ENCODE measurements around the gene ABCC6.
"Not testable (repeated sequence)": the region's sequence is repeated elsewhere in the genome, so short reads cannot be mapped to it uniquely, and the experiment has no call there.

ABCC6 gene

DNA sequence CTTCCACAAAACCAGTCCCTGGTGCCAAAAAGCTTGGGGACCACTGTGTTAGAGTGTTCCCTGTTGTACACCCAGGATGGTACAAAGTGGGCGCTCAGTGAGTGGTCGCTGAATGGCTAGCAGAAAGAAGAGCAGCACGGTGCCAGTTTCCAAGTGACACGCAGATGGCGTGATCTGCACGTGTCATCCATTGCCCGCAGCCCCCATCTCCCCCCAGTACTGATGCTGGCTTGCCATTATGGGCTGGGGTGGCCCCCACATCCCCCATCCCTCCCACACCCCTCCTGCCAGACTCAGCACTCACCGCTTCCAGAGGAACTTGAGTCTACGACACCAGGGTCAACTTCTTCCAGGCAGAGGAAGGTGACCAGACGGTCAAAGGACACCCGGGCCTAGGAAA lies 36.5 kb downstream of the ABCC6 start:
- DNase-seq: no peak

DNA sequence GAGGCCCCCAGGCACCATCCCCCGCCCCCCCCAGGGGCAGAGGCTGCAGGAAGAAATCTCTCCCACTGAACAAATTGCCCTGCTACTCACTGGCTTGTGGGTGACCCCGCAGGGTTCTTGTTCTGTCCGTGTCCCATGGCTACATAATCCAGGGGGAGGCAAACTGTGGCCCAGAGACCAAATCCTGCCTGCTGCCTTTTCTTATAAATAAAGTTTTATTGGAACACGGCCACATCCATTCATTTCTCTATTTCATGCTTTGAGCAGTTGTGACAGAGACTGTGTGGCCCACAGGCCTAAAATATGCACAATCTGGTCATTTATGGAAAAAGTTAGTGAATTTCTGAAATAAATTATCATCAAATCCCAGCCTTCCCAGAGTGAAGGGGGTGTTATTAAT lies 38.2 kb downstream of the ABCC6 start:
- no peak for DNase-seq

GRCh38 chr16:16184594-16184993 lies 38.7 kb downstream of the ABCC6 start:
- DNase-seq: no peak

DNA sequence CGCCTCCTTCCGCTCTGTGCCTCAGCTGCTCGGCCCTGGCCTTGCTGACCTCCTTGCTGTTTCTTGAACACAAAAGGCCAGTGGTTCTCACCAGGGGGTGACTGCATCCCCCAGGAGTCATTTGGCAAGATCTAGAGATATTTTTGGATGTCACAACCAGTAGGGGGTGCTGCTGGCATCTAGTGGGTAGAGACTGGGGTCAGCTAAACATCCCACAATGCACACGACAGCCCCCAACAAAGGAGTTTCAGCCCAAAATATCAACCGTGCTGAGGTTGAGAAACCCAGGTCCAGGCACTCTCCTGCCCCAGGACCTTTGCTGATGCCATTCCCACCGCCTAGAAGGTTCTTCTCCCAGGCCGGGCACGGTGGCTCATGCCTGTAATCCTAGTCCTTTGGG lies 39.7 kb downstream of the ABCC6 start:
- DNase-seq: no peak

DNA sequence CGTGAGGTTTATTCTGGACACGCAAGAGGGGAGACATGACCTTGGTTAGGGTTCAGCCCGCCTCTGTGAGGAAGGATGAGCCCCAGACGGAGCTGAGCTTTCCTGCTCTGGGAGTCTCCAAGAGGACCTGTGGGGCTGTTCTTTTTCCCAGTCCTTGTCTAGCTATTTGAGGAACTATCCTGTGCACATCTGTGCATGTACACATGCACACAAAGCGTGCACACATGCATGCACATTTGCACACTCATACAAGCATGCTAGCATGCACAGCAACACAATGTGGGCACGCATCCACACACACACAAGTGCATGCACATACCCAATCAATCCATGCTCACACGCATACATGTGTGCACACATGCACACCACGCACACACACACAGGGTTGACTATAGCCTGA lies 40.4 kb downstream of the ABCC6 start:
- no peak for DNase-seq

DNA sequence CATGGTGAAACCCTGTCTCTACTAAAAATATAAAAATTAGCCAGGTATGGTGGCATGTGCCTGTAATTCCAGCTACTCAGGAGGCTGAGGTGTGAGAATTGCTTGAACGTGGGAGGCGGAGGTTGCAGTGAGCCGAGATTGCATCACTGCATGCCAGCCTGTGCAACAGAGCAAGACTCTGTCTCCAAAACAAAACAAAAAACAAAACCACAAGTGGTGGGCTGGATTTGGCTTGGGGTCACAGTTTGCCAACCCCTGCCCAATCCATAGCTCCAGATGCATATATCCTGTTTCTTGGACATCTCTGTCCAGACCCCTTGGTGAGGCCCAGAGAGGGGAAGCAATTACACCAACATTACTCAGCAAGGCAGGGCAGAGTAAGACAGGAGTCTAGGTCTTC lies 41.5 kb downstream of the ABCC6 start:
- not testable (repeated sequence) for DNase-seq

DNA sequence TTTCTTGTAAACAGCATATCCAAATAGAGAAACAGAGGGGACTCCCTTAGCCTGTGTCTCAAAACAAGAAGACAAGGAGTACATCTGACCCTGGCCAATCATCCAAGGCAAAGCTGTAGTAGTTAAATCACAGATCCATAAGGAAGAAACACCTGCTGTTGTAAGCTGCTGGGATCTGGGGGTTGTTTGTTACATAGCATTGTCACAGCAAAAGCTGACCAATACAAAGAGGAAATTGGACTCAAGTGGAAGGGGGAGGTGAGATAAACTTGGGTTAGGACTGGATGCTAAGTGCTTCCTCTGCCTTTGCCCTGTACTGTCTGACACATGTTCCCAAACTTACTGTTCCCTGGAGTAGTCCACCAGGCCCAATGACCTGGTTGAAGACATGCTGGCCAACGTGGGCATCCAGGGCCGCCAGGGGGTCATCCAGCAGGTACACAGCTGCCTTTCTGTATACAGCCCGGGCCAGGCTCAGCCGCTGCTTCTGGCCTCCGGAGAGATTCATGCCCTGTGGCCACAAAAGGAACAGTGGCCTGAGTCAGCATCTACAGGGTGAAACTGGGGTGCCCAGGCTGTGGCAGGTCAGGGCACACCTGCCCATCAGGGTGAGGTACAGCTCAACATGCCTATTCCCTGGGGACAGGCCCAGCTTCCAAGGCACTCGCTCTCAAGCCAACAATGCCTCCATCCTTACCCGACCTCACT lies 44.7 kb downstream of the ABCC6 start:
- no peak for DNase-seq

DNA sequence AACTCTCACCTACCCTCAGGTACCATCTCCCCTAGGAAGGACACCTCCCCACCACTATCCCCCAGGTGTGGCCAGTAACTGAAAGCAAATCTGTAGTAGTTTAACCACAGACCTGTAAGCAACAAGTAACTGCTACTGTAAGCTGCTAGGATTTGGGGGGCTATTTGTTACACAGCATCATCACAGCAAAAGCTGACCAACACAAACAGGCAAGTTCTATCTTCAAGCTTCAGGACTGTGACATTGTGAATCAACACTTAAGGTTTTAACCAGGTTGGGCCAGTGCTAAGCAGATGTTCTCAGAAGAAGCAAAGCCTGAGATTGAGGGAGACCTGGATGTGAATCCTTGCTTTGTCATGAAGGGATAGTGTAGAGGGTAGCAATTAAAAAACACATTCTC lies 47.0 kb downstream of the ABCC6 start:
- DNase-seq: no peak

DNA sequence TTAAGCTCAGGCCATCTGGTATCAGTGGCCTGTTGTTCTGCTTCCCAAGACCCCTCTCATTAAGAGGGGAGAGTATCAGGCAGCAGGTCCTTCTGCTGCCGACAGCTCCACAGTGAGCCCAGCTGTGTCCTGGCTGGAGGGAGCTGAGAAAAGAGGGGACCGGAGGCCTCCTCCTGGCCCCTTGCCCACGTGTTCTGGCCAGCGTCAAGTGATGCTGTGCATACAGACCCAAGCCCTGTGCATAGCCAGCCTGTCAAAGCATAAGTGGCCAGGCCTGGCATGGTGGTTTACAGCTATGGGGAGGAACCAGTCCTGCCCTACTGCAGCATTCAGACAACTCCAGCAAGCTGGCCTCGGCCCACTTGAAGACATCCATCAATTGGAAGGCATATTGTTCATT lies 48.0 kb downstream of the ABCC6 start:
- DNase-seq: no peak

GRCh38 chr16:16172991-16173390 lies 50.3 kb downstream of the ABCC6 start:
- DNase-seq: no peak

DNA sequence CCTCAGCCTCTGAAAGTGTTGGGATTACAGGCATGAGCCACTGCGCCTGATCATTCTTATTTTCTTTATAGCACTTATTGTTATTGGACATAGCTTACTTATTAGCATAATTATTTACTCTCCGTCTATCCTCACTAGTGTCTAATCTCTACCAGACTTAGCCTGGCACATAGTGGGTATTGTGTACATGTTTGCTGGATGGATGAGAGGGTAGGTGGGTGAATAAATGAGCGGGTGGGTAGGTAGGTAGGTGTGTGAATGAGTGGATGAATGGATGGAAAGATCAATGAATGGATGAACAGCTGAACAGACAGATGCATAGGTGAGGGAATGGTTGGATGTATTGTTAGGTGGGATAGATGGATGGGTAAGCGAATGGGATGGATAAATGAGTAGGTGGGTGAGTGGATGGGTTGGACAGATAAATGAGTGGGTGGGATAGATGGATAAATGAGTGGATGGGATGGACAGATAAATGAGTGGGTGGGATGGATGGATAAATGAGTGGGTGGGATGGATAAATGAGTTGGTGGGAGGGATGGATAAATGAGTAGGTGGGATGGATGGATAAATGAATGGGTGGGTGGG lies 51.9 kb downstream of the ABCC6 start:
- no peak for DNase-seq

- DNase-seq: no peak
Observed at GRCh38 chr16:16169615-16170014, 53.7 kb downstream of the ABCC6 start.

DNA sequence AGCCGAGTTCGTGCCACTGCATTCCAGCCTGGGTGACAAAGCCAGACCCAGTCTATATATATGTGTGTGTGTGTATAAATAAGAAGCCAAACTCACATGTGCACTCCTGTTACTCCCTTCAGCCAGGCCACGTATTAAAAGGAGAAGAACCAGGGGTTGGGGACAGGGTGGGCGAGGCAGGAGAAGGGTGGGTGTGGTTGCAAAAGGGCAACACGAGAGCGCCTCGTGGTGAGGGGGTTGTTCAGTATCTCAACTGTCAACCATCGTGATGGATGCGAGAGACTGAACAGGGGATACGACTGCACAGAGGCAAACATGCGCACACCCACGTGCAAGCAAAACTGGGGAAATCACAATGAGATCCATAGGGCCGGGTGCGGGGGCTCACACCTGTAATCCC lies 54.9 kb downstream of the ABCC6 start:
- no peak for DNase-seq

DNA sequence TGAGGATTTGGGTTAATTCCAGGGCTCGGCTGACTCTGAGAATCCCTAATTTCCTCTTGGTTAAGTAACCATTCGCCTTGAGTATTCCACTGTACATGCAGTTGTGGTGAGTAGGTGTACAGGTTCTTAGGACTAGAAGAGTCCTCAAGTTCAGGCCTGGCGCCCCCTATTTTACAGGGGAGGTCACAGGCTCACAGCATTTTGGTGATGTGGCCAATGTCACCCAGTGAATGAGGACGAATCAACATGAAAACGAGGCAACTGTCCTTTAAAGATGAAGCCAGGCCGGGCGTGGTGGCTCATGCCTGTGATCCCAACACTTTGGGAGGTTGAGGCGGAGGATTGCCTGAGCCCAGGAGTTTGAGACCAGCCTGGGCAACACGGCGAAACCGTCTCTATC lies 55.4 kb downstream of the ABCC6 start:
- no peak for DNase-seq

GRCh38 chr16:16166949-16167348 lies 56.3 kb downstream of the ABCC6 start:
- no peak for DNase-seq

DNA sequence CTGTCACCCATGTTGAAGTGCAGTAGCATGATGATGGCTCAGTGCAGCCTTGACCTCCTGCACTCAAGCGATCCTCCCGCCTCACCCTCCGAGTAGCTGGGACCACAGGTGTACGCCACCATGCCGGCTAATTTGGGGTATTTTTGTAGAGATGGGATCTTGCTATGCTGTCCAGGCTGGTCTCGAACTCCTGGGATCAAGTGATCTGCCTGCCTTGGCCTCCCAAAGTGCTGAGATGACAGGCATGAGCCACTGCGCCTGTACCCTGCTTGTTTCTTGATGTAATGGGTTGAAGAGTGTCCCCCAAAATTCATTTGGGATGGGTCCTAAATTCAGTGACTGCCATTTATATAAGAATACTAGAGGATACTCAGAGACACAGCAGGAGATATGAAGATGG lies 57.2 kb downstream of the ABCC6 start:
- no peak for DNase-seq

DNA sequence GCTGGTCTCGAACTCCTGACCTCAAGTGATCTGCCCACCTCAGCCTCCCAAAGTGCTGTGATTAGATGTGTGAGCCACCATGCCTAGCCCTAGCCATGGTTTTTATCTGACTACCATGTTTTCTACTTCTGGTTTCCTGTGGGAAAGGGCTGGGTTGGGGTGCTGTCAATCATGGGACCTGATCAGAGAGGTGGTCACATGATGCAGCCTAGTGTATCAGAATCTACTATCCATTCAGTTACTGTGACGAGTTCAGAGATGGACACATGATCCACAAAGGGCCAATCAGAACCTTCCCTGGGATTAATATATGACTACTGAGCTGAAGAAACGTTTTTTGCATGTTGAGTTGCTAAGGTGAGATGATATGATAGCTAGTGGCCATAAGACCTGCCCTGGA lies 59.1 kb downstream of the ABCC6 start:
- DNase-seq: no peak

GRCh38 chr16:16163571-16163970 lies 59.7 kb downstream of the ABCC6 start:
- no peak for DNase-seq

DNA sequence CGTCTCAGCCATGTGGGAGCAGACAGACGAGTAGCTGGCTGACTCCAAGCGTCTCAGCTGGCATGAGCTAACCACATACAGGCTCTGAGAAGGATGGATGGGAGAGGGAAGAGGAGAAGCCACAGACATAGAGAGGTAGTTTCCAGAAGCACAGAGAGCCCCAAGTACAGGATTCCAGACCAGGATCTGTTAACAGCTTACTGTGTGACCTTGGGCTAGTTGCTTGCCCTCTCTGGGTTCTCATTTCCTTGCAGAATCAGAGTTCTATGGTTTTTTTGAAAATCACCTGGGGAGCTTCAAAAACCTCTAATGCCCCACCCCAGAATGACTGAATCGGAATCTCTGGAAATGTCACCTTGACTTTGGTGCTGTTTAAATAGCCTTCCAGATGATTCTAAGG lies 60.2 kb downstream of the ABCC6 start:
- DNase-seq: no peak

DNA sequence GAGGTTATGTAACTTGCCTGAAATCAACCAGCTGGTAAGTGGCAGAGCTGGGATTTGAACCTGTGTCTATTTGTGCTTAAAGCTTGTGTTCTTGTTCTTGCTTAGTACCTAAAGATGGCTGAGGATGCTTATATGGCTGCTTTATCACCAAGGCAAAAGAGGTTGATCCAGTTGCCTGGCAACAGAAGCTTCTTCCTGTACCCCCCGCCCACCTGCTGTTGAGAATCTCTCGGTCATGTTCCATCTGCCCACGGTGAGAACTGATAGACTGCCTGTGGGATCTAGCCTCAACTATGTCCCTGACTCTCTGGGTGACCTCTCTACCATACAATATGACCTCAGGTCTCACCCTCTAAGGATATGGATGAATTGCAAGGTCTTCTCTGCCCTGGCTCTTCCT lies 60.7 kb downstream of the ABCC6 start:
- no peak for DNase-seq

DNA sequence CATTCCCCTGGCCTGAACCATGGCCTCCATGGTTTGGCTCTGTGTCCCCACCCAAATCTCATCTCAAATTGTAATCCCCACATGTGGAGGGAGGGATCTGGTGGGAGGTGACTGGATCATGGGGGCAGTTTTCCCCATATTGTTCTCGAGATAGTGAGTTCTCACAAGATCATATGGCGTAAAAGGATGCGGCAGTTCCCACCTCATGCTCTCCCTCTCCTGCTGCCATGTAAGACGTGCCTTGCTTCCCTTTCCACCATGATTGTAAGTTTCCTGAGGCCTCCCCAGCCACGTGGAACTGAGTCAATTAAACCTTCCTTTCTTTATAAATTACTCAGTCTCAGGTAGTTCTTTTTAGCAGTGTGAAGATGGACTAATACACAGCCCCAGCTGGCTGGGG lies 61.5 kb downstream of the ABCC6 start:
- not testable (repeated sequence) for DNase-seq

GRCh38 chr16:16161319-16161718 lies 62.0 kb downstream of the ABCC6 start:
- no peak for DNase-seq

DNA sequence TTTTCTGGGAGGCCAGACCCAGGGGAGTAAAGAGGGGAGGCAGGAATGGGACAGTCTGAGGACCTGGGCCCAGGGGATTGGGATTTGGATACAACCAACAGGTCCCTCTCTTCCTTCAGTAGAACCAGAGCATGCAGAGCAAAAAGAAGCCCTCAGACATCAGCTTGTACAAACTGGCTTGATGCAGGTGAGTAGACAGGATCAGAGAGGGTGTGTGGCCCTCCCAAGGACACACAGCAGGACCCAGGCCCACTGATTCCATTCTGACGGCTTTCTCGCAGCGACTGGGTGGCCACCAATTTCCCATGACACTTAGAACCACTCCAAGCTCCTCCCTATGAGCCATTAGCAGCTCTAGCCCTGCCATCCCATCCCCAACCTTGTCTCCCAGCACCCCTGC lies 63.6 kb downstream of the ABCC6 start:
- DNase-seq: no peak

DNA sequence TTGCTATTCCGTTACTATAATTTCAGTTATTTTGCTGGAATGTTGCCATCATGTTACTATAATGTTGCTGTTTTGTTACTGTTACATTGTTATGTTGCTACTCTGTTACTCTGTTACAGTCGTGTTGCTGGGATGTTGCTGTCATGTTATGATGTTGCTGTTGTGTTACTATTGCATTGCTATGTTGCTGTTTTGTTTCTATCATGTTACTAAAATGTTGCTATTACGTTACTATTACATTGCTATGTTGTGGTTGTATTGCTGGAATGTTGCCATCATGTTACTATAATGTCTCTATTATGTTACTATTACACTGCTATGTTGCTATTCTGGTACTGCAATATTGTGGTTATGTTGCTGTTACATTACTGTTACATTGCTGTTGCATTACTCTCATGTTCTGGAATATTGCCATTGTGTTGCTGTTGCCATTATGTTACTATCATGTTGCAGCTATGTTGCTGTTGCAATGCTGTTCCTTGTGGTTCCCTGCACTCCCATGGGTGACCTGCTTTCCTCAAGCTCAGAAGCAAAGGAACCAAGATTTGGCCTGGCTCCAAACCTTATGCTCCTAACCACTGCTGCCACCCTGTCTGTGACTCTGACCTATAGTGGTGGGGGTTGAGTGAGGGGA lies 64.4 kb downstream of the ABCC6 start:
- DNase-seq: no peak

Measured in left hindlimb (tissue), 1 donor.